DMS153 treated with DMSO at 0.1 percent for 48 hours (cell line): ENCODE measurements around the gene KIRREL3.

Experiments
- DNase-seq: peaks from one replicate; lab custom pipeline; 2025; ENCODE audit not compliant: unreplicated experiment; lab: John Stamatoyannopoulos, UW

Gene KIRREL3

GRCh38 chr11:126546694-126547093, 453.9 kb downstream of the KIRREL3 start:
- no peak for DNase-seq

GRCh38 chr11:126546191-126546590, 454.4 kb downstream of the KIRREL3 start:
- no peak for DNase-seq

GRCh38 chr11:126545057-126545555, 455.5 kb downstream of the KIRREL3 start:
- DNase-seq: no peak

- DNase-seq: peak; percentile 86
Observed at GRCh38 chr11:126544108-126545056, 456.2 kb downstream of the KIRREL3 start.

- DNase-seq: peak; percentile 68
Observed at GRCh38 chr11:126543691-126544090, 456.9 kb downstream of the KIRREL3 start.

- no peak for DNase-seq
Observed at GRCh38 chr11:126542334-126543015, 458.1 kb downstream of the KIRREL3 start.

- DNase-seq: peak; percentile 28
Observed at GRCh38 chr11:126538071-126538470, 462.5 kb downstream of the KIRREL3 start.

GRCh38 chr11:126537492-126537891, 463.1 kb downstream of the KIRREL3 start:
- no peak for DNase-seq

- no peak for DNase-seq
Observed at GRCh38 chr11:126534141-126534805, 466.3 kb downstream of the KIRREL3 start.

- DNase-seq: no peak
Observed at GRCh38 chr11:126533560-126533959, 467.0 kb downstream of the KIRREL3 start.

GRCh38 chr11:126530416-126530815, 470.2 kb downstream of the KIRREL3 start:
- DNase-seq: no peak

- DNase-seq: no peak
Observed at GRCh38 chr11:126529037-126529436, 471.5 kb downstream of the KIRREL3 start.

GRCh38 chr11:126528075-126528474, 472.5 kb downstream of the KIRREL3 start:
- DNase-seq: no peak

- no peak for DNase-seq
Observed at GRCh38 chr11:126527651-126528050, 472.9 kb downstream of the KIRREL3 start.

- no peak for DNase-seq
Observed at GRCh38 chr11:126526471-126526870, 474.1 kb downstream of the KIRREL3 start.

- no peak for DNase-seq
Observed at GRCh38 chr11:126525702-126526101, 474.9 kb downstream of the KIRREL3 start.

GRCh38 chr11:126525216-126525615, 475.4 kb downstream of the KIRREL3 start:
- DNase-seq: no peak

- no peak for DNase-seq
Observed at GRCh38 chr11:126523441-126524205, 476.9 kb downstream of the KIRREL3 start.

- DNase-seq: no peak
Observed at GRCh38 chr11:126522606-126523005, 478.0 kb downstream of the KIRREL3 start.

GRCh38 chr11:126522152-126522551, 478.4 kb downstream of the KIRREL3 start:
- DNase-seq: no peak

GRCh38 chr11:126521196-126521595, 479.4 kb downstream of the KIRREL3 start:
- no peak for DNase-seq
